BLaER1 treated with 17β-estradiol and CSF1 and Interleukin-3, amounts not matched to agents 10 nM and 100 nM (cell line): Measurements from ENCODE around the gene DUSP1.

ENCODE experiments used
- H3K27ac ChIP-seq, 11 experiments: shearing (Covaris generic); formaldehyde crosslinking; 2 replicates each; pipeline ENCODE4 v1.8.1; 2022
- H3K27me3 ChIP-seq, 11 experiments: shearing (Covaris generic); formaldehyde crosslinking; 2 replicates each; pipeline ENCODE4 v1.8.1; 2022
- H3K36me3 ChIP-seq, 11 experiments: shearing (Covaris generic); formaldehyde crosslinking; 2 replicates each; pipeline ENCODE4 v1.8.1; 2022
- H3K4me1 ChIP-seq, 10 experiments: shearing (Covaris generic); formaldehyde crosslinking; 2 replicates each; pipeline ENCODE4 v1.8.1; 2022
- H3K4me2 ChIP-seq, 11 experiments: shearing (Covaris generic); formaldehyde crosslinking; 2 replicates each; pipeline ENCODE4 v1.8.1; 2022
- H3K4me3 ChIP-seq, 10 experiments: shearing (Covaris generic); formaldehyde crosslinking; 2 replicates each; pipeline ENCODE4 v1.8.1; 2022
- H3K9ac ChIP-seq, 11 experiments: shearing (Covaris generic); formaldehyde crosslinking; 2 replicates each; pipeline ENCODE4 v1.8.1; 2022
- H3K9me3 ChIP-seq, 11 experiments: shearing (Covaris generic); formaldehyde crosslinking; replicated peaks in 1 of 11; 2 replicates each; pipeline ENCODE4 v1.8.1; 2022
- H4K20me1 ChIP-seq, 11 experiments: shearing (Covaris generic); formaldehyde crosslinking; 2 replicates each; pipeline ENCODE4 v1.8.1; 2022
- Cebpa-rat ChIP-seq, 11 experiments: shearing (Covaris generic); IDR thresholded peaks; 2 replicates each; pipeline ENCODE4 v1.8.1; 2022

The DUSP1 gene

GRCh38 chr5:172775326-172776234, 4.6 kb upstream of the DUSP1 start:
- H3K27ac ChIP-seq = peak overlapping the region; percentile 94 to 100 (median 99); a peak in 21 of 22 replicates
- peak overlapping the region; percentile 78 to 99 (median 96) for H3K4me2 ChIP-seq
- H3K4me1 ChIP-seq = peaks cover 71 to 87% (median 76%) of the 10 kb centered on the region in 10 experiments

GRCh38 chr5:172774561-172775315, 3.7 kb upstream of the DUSP1 start:
- TF ChIP-seq Cebpa-rat (IDR thresholded peaks at IDR 0.05) = no peak
- H3K4me2 ChIP-seq = peak overlapping the region; percentile 78 to 99 (median 96)
- peaks cover 6 to 13% (median 10%) of the 10 kb centered on the region in 11 experiments; a peak in 20 of 22 replicates for H4K20me1 ChIP-seq
- peaks cover 0 to 4% (median 1%) of the 10 kb centered on the region in 11 experiments; a peak in 10 of 22 replicates for H3K36me3 ChIP-seq
- H3K9me3 ChIP-seq = no peaks in the 10 kb centered on the region
- H3K9ac ChIP-seq = peak overlapping the region; percentile 95 to 100 (median 99); a peak in 21 of 22 replicates
- no peaks in the 10 kb centered on the region for H3K27me3 ChIP-seq
- no peak overlapping the region for H3K4me3 ChIP-seq
- H3K27ac ChIP-seq = peak overlapping the region; percentile 94 to 100 (median 99)
- H3K4me1 ChIP-seq = peaks cover 71 to 80% (median 76%) of the 10 kb centered on the region in 10 experiments

More at GRCh38 chr5:172775326-172776234, 4.6 kb upstream of the DUSP1 start:
- Histone ChIP-seq H3K9ac (peak overlapping the region; percentile 57 to 100 (median 99); a peak in 20 of 22 replicates), H4K20me1 (peaks cover 0 to 4% (median 2%) of the 10 kb centered on the region in 11 experiments; a peak in 9 of 22 replicates), H3K36me3 (no peaks in the 10 kb centered on the region), H3K9me3 (no peaks in the 10 kb centered on the region), H3K27me3 (no peaks in the 10 kb centered on the region), H3K4me3 (no peak overlapping the region)
- peak in 10 of 11 experiments; percentile 73 to 94 (median 90); a peak in 19 of 22 replicates for TF ChIP-seq Cebpa-rat (IDR thresholded peaks at IDR 0.05)

GRCh38 chr5:172773481-172774469, 2.8 kb upstream of the DUSP1 start:
- Histone ChIP-seq H3K27ac (peak overlapping the region; percentile 94 to 100 (median 99)), H3K36me3 (peaks cover 9 to 14% (median 11%) of the 10 kb centered on the region in 11 experiments), H3K27me3 (no peaks in the 10 kb centered on the region), H3K9me3 (no peaks in the 10 kb centered on the region), H3K9ac (peak overlapping the region; percentile 95 to 100 (median 99)), H4K20me1 (peaks cover 16 to 22% (median 20%) of the 10 kb centered on the region in 11 experiments; a peak in 21 of 22 replicates), H3K4me3 (no peak overlapping the region), H3K4me1 (peaks cover 72 to 83% (median 80%) of the 10 kb centered on the region in 10 experiments), H3K4me2 (peak overlapping the region; percentile 78 to 99 (median 96))
- TF ChIP-seq Cebpa-rat (IDR thresholded peaks at IDR 0.05) = no peak

GRCh38 chr5:172772112-172772906, 1.3 kb upstream of the DUSP1 start:
- Histone ChIP-seq H3K4me2 (peak overlapping the region; percentile 89 to 99 (median 96)), H3K9ac (peak overlapping the region; percentile 95 to 100 (median 99)), H4K20me1 (peaks cover 30 to 37% (median 35%) of the 10 kb centered on the region in 11 experiments; a peak in 21 of 22 replicates), H3K4me3 (peak overlapping the region; percentile 50 to 95 (median 88)), H3K36me3 (peaks cover 24 to 28% (median 25%) of the 10 kb centered on the region in 11 experiments), H3K9me3 (no peaks in the 10 kb centered on the region), H3K27me3 (no peaks in the 10 kb centered on the region), H3K27ac (peak overlapping the region; percentile 94 to 100 (median 99)), H3K4me1 (peaks cover 74 to 83% (median 81%) of the 10 kb centered on the region in 10 experiments)
- peak; percentile 84 to 97 (median 94) for TF ChIP-seq Cebpa-rat (IDR thresholded peaks at IDR 0.05)

GRCh38 chr5:172771439-172772111, 580 bp upstream of the DUSP1 start:
- Histone ChIP-seq H3K9me3 (no peaks in the 10 kb centered on the region), H3K36me3 (peaks cover 26 to 36% (median 31%) of the 10 kb centered on the region in 11 experiments), H4K20me1 (peaks cover 33 to 44% (median 41%) of the 10 kb centered on the region in 11 experiments; a peak in 21 of 22 replicates), H3K27ac (peak overlapping the region; percentile 94 to 100 (median 99)), H3K4me1 (peaks cover 74 to 83% (median 81%) of the 10 kb centered on the region in 10 experiments), H3K9ac (peak overlapping the region; percentile 95 to 100 (median 99)), H3K4me2 (peak overlapping the region; percentile 89 to 99 (median 96)), H3K27me3 (no peaks in the 10 kb centered on the region), H3K4me3 (peak overlapping the region; percentile 50 to 95 (median 88))
- TF ChIP-seq Cebpa-rat (IDR thresholded peaks at IDR 0.05) = no peak

GRCh38 chr5:172770374-172770674, 671 bp downstream of the DUSP1 start:
- no peaks in the 10 kb centered on the region for H3K9me3 ChIP-seq
- no peaks in the 10 kb centered on the region for H3K27me3 ChIP-seq
- peaks cover 73 to 83% (median 80%) of the 10 kb centered on the region in 10 experiments for H3K4me1 ChIP-seq
- H3K36me3 ChIP-seq = peaks cover 26 to 42% (median 31%) of the 10 kb centered on the region in 11 experiments
- H3K27ac ChIP-seq = peak overlapping the region; percentile 94 to 100 (median 99)
- H4K20me1 ChIP-seq = peaks cover 33 to 56% (median 50%) of the 10 kb centered on the region in 11 experiments; a peak in 21 of 22 replicates
- peak overlapping the region; percentile 95 to 100 (median 99) for H3K9ac ChIP-seq
- peak overlapping the region; percentile 78 to 99 (median 96) for H3K4me2 ChIP-seq
- TF ChIP-seq Cebpa-rat (IDR thresholded peaks at IDR 0.05) = no peak
- peak overlapping the region; percentile 78 to 95 (median 88) for H3K4me3 ChIP-seq
